ENCODE measurements around the gene TIAM1.

TIAM1 gene

DNA sequence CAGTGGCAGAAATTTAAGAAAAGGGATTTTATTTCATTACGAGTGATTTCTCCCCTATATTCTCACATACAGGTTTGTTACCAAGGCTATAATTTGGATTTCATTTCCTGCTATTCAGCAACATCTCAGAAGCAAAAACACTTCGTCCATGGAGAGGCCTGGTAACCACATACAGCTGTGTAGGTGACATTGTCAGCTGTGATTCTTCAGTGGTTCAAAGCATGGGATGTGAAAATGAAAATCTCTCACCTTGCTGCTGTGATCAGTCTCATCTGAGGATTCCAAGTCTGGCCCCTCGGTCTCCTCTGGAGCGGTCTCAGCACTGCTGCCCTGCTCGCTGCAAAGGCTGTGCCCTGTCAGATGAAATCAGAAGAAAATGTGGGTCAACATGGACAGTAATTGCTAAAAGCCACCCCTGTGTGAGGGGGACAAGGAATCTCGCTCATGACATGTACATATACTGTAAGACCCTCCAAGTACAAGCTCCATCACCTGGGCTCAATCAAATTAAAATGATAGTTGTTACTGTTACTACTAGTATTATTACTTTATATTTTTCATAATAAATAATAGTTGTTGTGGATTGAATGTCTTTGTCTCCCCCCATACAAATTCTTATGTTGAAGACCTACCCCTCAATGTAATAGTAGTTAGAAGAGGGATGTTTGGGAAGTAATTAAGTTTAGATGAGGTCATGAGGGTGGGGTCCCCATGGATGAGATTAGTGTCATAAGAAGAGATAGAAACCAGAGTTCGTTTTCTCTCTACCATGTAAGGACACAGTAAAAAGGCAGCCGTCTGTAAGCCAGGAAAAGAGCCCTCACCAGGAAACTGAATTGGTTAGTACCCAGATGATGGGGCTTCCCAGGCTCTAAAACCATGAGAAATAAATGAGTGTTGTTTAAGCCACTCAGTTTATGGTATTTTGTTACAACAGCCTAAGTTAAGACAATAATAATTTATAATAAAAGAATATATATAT is 179.1 kb downstream of the TIAM1 start:
- DNase-seq (ENCODE audit: low read depth): no peak

DNA sequence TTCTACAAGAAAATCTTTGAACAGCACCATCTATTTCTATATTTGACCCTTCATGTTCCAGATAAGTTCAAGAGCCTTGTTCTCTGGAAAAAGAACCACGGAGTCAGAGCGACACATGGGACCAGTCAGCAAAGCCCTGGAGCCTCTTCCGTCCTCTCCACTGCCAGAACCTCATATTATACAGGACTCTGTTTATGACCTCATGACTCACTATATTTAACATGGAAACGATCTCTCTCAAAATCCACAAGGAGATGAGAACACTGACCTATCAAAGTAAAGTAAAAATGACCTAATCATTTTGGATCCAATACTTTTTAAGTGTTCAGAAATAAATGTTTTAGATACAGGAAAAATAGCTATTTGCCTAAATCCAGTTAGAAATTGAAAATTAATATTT is 181.2 kb downstream of the TIAM1 start:
- DNase-seq (ENCODE audit: low read depth): no peak

DNA sequence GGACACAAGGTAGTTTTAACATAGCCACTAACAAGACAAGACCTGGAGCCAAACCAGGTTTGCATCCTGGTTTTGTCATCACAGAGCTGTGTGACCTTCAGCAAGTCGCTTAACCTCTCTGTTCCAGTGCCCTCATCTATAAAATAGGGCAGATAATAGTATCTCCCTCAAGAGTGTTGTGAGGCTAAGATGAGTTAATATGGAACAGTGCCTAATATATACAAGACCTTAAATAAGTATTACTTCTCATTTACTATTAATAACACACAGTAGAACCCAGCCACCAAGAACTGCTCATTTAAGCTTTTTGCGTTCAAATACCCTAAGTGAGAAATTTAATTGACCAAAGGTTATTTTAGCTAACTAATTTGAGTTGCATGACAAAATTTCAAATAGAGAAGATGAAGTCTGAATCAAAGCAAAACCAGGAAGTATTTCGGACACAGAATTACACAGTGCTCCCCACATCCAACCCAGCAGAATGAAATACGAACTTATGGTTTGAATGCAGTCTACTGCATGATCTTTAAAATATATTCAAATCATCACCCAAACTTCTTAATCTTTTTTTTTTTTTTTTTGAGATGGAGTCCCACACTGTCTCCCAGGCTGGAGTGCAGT is 181.9 kb downstream of the TIAM1 start:
- no peak for DNase-seq (ENCODE audit: low read depth)

DNA sequence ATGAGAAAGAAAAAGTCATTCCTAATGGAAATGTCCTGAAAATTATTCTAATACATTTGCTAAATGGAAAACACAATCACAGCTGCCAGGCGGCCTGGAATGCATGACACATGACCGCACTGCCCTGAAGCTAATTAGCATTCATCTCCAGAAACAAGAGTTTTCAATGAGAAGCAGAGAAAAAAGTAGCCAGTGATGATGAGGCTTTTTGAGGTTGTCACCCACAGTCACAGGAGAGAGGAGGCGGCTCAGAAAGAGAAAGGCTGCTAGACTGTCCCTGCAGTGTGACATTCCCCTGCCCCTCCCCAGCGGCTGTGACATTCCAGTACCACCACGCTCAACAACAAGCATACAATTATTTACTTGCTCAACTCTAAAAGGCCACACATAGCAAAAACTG is 182.9 kb downstream of the TIAM1 start:
- no peak for DNase-seq (ENCODE audit: low read depth)

DNA sequence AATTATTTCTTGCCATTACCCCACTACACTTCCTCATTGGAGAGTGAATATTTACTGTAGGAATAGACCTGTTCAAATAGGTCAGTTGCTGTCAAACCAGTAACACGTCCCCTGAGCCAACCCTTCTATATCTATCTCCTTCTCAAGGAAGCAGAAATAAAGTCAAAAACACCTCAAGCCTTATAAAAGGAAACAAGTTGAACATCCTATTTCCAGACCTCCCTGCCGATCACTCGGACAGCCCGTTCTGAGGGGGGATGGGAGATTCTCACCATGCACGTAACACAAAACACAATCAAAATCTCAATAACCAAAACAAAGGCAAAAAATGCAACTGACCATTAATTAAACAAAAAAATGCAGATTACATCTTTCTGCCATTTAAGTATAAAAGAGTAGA is 184.3 kb downstream of the TIAM1 start:
- no peak for DNase-seq (ENCODE audit: low read depth)

DNA sequence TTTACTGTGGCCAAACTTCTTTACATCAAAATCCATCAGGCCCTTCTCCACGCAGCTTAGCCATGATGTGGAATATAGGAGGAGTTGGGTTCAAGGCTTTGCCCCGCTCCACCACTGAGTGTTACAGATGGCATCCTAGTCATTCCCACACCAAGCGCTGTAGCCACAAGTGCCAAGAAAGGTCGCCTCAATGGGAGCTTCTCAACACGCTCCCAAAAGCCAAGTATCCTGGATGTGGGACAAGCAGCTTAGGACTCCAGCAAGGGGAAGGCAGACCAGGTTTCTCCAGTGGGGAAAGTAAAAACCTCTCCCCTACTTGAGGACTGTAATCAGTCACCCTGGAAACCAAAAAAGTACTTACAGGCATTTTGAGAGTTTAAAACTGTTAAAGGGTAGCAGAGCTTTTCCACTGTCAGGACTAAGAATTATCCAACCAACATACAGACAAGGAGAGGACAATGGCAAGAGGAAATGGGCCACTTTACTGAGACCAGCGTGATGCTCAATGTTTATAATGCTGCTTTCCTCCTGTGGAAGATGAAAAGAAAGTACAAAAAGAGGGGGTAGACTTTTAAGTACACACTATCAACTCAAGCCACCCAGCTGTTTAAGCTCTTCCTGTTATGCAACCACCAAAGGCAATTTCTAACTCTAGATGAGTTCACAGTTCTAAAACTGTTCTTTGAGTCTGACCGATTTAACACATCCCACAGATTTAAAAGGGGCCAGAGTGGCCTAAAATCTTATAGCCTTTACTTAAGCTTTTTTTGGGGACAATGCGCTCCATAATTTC is 185.1 kb downstream of the TIAM1 start:
- DNase-seq (ENCODE audit: low read depth): no peak

DNA sequence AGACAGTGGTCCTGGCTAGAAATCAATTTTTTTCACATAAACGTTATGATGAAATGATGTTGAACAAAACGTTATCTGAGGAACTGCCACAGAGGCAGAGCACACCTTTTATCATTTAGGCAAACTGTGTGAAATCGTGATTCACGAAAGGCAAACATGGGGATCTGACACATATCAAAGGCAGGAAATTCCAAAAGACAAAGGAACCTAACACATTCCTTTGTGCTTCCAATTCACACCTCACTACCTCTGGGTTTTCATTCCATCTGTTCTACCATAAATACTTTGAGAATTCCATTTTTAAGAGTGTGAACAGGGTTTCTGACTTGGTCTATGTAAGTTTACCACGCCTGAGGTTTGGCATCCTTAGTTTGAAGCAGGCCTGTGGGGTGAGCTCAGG is 186.3 kb downstream of the TIAM1 start:
- no peak for DNase-seq (ENCODE audit: low read depth)

DNA sequence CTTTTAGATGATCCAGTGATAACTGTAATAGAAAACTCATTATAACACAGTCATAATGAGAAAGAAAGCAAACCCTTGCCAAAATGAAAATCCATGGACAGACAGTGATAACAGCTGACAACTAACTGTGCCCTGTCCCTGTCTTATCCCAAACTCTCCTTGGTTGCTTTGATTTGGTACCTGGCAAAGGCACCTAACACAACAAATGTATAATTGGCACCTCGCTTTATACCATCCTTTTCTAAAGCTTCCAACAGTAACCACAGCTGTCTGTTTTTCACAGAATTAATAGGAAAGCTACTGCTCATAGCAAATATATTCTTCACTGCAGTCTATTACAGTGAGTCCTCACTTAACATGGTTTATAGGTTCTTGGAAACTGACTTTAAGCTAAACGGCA is 187.4 kb downstream of the TIAM1 start:
- no peak for DNase-seq (ENCODE audit: low read depth)

DNA sequence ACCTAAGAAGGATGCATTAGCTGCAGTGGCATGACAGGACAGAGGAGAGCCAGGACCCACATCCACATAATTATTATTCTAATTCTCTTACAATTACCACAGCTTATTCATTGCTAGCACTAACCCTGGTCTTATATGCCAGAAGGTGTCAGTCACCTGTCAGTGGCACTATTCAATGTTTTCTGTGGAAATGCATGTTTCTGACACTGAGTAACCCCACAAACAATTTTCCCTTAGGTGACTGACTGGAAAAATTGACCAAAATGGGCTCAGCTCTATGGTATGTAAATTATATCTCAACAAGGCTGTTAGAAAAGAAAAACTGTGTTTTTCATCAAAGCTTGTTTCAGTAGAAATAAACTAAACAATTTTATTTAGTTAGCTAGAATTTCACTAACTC is 187.9 kb downstream of the TIAM1 start:
- DNase-seq (ENCODE audit: low read depth): no peak

DNA sequence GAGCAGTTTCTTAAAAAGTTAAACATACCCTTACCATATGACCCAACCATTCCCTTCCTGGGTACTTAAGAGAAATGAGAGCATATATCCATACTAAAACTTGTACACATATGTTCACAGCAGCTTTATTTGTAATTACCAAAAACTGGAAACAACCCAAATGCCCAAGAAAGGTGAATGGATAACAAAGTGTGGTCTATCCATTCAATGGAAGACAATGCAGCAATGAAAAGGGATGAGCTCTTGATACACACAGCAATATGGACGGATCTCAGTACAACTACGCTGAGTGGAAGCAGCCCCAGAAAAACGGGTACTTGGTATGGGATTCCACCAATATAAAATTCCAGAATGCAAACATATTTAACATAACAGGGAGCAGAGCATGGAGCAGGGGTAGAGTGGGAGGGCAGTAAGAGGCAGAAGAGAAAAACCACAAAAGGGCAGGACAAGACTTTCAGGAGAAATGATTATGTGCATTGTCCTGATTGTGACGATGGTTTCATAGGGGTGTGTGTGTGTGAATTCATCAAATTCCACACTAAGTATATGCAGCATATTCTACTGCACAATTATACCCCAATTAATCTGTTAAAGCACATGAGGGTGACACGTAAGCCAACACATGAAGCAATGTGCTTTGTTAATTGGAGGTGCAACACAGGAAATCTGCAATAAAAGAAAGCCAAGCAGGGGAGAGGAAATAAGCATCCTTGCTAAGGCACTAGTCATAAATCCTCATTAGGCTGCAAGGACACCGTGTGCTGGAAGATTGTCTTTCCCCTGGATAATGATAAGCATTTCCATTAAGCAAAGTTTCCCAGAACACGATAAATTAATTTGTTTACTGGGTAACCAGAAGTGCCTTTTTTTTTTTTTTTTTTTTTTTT is 192.7 kb downstream of the TIAM1 start:
- DNase-seq (ENCODE audit: low read depth): no peak

DNA sequence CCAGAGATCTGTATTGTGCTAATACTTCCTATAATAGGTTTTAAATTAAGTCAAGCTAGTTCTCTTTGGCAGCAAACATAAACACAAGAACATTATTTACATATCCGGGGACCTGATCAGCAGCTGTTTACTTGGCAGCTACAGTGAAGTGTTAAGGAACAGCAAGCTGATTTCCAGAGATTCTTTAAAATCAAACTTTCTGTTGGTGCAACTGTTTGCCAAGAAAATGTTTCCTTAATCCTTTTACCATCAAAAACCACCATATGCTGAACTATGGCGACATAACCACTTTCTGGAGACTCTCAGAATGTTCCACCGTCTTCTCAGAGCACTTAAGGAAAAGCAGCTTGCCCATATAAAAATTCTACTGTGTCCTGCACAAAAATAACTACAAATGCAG is 198.8 kb downstream of the TIAM1 start:
- no peak for DNase-seq (ENCODE audit: low read depth)

DNA sequence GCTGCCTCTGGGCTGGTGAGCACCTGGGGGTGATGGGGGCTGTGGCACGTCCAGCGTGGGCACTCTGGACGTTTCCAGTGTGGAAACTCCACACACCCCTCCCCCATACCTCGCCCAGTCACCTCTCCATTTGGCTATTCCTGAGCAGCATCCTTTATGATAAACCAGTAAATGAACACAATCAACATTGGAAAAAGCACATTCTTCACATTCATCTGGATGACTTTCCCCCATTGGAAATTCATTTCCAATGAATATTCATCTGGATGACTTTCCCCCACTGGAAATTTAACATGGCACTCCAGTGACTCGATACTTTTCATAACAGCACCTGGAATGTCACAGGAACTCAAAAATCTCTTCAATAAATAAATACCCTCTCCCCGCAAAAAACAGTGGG is 201.0 kb downstream of the TIAM1 start:
- no peak for DNase-seq (ENCODE audit: low read depth)

DNA sequence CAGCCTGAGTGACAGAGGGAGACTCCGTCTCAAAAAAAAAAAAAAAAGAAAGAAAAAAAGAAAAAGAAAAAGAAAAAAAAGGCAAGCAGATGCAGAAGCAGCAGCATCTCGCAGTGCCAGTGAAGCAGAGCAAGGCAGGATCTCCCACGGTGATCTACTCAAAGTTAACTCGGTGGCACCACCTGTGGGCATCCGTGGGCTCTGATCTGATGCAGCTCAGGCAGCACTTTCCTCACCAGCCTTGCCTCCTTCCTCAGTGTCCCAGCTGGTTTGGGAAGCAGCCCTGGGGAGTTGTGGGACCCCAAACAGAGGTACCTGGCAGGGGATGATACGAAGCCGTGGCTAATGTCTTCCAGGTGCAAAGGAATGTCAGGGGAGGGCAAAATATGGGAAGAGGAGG is 201.5 kb downstream of the TIAM1 start:
- no peak for DNase-seq (ENCODE audit: low read depth)

DNA sequence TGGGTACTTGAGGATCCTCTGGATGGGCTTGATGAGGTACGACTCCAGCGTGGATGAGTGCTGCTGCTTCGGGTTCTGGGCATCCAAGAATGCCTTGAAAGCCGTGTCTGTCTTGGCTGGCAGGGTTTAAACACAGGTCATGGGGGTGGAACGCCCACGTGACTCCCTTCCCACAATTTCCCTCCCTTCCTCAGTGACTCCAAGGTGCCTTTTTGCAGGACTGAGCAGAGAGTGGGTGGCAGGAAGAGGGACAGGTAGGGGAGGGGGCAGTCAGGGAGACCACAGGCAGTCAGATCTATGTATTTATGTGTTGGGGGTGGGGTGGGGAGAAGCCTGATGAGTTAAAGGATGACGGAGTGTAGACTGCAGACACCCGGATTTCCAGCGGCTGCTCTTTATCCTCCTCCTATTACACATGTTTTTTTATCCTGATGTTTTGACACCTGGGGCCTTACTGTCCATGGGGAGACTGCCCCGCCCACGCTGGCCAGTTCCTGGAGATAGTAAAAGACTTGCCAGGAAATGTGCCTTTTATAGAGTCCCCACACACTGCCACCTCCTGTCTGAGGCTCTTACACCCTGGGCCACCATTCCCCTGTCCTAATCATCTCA is 202.6 kb downstream of the TIAM1 start:
- DNase-seq (ENCODE audit: low read depth): no peak

DNA sequence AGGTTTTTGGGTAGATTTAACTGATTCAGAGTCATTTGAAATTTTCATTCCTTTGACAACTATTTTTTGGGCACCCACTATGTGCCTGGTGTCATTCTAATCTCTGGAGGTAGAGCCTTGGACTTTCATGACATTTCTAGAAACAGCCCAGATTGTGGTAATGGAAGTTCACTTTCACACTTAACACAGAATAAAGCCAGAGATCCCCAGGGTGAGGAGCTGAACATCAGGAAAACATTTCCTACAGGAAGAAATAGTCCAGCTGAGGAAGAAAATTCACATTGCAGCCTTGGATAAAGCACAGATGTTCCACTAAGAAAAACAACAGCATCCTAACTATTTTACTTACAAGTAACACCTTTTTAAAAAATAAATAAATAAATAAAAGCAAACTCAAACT is 203.4 kb downstream of the TIAM1 start:
- no peak for DNase-seq (ENCODE audit: low read depth)

DNA sequence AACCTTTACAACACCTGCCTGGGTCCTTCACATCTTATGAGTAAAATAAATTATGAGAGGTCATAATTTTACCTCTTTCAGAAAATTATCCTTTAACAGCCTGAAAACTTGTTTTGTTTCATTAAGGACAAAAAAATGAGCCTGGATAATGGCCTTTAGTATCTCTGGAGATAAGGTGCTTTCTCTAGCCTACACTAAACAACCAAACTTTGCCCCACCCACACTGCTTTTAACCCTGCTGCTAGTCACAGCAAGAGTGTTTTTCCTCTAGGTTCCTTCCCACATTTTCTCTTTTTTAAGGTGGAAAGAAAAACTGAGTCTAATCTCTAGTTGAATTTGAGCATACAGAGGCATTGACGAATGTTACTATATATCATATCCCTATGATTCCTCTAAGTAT is 204.0 kb downstream of the TIAM1 start:
- DNase-seq (ENCODE audit: low read depth): no peak

DNA sequence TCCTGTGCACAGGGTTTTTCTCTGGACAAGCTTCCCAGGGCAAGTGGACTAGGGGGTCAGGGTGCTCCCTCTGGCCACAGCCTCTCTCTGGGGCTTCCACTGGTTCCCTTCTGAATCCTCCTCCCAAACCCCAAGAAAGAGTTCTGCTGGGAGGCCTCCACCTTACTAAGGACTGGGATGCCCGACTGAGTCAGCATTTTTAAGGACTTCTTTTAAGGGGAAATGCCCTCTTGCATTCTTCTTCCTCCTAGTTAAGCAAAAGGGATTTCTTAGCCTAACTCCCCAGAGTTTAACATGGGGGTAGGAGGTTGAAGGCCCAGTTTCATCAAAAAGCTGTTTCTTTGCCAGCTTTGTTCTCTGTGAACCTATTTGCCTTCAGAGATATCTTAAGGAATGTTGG is 206.1 kb downstream of the TIAM1 start:
- DNase-seq (ENCODE audit: low read depth): no peak

DNA sequence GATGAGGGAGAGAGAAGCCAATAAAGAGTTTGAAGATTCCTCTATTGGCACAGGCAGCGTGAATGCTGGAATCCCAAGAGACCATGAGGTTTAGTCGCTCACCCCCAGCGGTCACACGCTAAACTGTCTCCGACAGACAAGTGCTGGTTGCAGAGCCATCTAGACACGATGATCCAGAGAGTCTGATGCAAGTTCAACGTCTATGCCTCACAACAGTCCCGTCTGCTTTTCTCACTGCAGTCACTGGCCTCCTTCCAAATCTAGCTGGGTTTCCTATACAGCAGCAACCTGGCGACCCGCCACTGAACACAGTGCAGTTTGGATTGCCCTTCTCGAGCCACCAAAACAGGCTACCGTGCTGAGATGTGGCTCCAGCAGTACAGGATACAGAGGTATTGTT is 207.2 kb downstream of the TIAM1 start:
- no peak for DNase-seq (ENCODE audit: low read depth)

DNA sequence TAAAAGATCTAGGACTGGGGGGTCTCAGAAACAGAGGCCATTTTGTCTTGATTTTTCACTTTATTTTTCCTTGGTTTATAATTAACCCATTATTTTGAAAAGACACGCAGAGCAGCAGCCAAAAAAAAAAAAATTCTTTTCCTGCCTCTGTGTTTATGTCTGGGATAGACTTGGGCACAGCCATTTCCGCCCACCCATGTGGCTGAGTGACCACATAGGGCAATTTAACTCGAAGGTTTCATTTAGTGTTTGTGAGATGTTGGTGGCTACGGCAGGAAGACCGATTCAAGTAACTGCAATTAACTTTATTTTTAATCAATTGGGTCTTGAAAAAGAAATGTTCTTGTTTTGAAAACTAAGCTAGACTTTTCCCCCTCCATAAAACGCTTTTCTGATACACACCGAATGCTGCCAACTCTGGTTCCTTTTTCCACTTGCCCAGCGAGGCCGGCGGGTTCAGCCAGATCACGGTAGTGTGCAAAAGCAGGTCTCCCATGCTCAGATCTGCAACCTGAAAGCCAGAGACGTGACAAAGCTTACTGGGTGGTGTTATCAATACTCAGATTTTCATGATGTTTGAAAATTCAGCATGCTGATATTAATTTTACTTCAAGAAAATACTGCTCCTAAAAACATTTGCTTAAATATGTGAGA is 208.4 kb downstream of the TIAM1 start:
- no peak for DNase-seq (ENCODE audit: low read depth)

DNA sequence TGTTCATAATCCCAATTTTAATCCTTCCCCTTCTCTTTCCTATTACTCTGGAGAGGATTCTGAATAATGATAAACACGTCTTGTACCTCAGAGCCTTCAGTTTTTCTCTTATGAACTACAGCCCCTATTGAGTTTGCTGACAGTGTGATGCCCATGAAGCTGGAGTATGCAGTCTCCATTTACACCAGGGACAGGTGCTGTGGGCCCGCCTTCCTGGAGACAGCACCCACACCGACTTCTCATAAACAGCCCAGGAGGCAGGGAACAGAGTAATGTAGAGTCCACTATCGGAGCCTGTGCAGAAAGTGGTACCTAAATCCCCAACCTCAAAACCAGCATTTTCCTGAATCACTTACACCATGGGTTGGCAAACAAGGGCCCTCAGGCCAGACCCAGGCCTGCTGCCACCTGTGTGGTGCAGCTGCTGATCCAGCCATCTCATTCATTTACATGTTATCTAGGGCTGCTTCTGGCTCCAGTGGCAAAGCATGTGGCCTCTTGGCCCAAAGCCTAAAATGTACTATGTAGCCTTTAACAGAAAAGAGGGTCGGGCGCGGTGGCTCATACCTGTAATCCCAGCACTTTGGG is 210.7 kb downstream of the TIAM1 start:
- DNase-seq (ENCODE audit: low read depth): no peak

All from stimulated activated CD8-positive, alpha-beta memory T cell treated with anti-CD3 and anti-CD28 coated beads, Interleukin-15, amount 100 ng/mL, for 24 hours (primary cell).